Measurements from ENCODE around the gene BRD7. TPM values are rescaled to one million over a fixed set of nuclear protein-coding genes. Genes with fewer than 3 reads are reported as not detected.

Gene BRD7
- total and polyA plus RNA-seq, 2 of the 13 experiments (the other 11 are each of a cell fraction or from before 2014, with no cell fraction given): 82.3 to 149 TPM

DNA sequence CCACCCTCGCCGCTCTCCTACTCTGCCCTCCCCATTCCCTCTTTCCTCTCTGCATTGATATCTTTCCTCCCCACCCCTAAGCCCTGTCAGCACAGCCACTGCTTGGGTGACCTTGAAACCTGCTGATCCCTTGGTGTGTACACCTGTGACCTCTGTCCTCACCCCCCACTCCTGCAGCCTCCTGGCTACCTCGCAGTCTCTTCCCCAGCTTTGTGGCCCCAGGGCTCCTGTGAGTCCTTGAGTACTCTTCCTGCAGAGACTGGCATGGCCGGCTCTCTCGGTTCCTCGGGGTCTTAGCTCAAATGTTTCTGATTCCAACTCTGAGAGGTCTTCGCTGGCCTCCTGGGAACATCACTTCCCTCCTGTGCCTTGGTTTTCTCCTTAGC, 70.7 kb downstream of the BRD7 start (continued):
- TF ChIP-seq ZNF407 (CRISPR knock-in tag; IDR thresholded peaks at IDR 0.05; ENCODE audit: not compliant biosample characterization) (no peak), FOXA3 (CRISPR knock-in tag; IDR thresholded peaks at IDR 0.05) (peak; percentile 84), NR2F2 (IDR thresholded peaks at IDR 0.05; ENCODE audit: borderline replicate concordance, low read depth) (peak; percentile 81; the same call in 1 of the 2 replicates), HNF4G (IDR thresholded peaks at IDR 0.05; ENCODE audit: borderline replicate concordance, low read depth, low read length) (peak; percentile 72), HNF4G (CRISPR knock-in tag; IDR thresholded peaks at IDR 0.05; ENCODE audit: borderline replicate concordance, low read depth) (peak; percentile 68; the same call in 1 of the 2 replicates), GATAD2A (CRISPR knock-in tag; IDR thresholded peaks at IDR 0.05) (peak; percentile 71), DMAP1 (CRISPR knock-in tag; IDR thresholded peaks at IDR 0.05) (peak; percentile 55; the same call in 1 of the 2 replicates), NFIB (CRISPR knock-in tag; IDR thresholded peaks at IDR 0.05; ENCODE audit: borderline replicate concordance) (no peak), TP53 (CRISPR knock-in tag; conservative IDR thresholded peaks at IDR 0.05) (no peak), ZNF331 (CRISPR knock-in tag; IDR thresholded peaks at IDR 0.05) (peak; percentile 46; the same call in 1 of the 2 replicates), FOXC1 (CRISPR knock-in tag; IDR thresholded peaks at IDR 0.05; ENCODE audit: borderline replicate concordance) (peak; percentile 63; the same call in 1 of the 2 replicates), FOXO1 (CRISPR knock-in tag; IDR thresholded peaks at IDR 0.05) (peak; percentile 74; the same call in 1 of the 2 replicates), ZMYM4 (CRISPR knock-in tag; IDR thresholded peaks at IDR 0.05) (peak; percentile 56; the same call in 1 of the 2 replicates)
- TF ChIP-seq, protein P1, sequence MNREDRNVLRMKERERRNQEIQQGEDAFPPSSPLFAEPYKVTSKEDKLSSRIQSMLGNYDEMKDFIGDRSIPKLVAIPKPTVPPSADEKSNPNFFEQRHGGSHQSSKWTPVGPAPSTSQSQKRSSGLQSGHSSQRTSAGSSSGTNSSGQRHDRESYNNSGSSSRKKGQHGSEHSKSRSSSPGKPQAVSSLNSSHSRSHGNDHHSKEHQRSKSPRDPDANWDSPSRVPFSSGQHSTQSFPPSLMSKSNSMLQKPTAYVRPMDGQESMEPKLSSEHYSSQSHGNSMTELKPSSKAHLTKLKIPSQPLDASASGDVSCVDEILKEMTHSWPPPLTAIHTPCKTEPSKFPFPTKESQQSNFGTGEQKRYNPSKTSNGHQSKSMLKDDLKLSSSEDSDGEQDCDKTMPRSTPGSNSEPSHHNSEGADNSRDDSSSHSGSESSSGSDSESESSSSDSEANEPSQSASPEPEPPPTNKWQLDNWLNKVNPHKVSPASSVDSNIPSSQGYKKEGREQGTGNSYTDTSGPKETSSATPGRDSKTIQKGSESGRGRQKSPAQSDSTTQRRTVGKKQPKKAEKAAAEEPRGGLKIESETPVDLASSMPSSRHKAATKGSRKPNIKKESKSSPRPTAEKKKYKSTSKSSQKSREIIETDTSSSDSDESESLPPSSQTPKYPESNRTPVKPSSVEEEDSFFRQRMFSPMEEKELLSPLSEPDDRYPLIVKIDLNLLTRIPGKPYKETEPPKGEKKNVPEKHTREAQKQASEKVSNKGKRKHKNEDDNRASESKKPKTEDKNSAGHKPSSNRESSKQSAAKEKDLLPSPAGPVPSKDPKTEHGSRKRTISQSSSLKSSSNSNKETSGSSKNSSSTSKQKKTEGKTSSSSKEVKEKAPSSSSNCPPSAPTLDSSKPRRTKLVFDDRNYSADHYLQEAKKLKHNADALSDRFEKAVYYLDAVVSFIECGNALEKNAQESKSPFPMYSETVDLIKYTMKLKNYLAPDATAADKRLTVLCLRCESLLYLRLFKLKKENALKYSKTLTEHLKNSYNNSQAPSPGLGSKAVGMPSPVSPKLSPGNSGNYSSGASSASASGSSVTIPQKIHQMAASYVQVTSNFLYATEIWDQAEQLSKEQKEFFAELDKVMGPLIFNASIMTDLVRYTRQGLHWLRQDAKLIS (CRISPR knock-in tag; IDR thresholded peaks at IDR 0.05): no peak
- TF ChIP-seq, protein P2, sequence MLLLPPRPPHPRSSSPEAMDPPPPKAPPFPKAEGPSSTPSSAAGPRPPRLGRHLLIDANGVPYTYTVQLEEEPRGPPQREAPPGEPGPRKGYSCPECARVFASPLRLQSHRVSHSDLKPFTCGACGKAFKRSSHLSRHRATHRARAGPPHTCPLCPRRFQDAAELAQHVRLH (CRISPR knock-in tag; IDR thresholded peaks at IDR 0.05; ENCODE audit: borderline replicate concordance, low read depth): 0 out of 2 replicates have a peak, but pooled peaks have one; percentile 35
- TF ChIP-seq, protein P3, sequence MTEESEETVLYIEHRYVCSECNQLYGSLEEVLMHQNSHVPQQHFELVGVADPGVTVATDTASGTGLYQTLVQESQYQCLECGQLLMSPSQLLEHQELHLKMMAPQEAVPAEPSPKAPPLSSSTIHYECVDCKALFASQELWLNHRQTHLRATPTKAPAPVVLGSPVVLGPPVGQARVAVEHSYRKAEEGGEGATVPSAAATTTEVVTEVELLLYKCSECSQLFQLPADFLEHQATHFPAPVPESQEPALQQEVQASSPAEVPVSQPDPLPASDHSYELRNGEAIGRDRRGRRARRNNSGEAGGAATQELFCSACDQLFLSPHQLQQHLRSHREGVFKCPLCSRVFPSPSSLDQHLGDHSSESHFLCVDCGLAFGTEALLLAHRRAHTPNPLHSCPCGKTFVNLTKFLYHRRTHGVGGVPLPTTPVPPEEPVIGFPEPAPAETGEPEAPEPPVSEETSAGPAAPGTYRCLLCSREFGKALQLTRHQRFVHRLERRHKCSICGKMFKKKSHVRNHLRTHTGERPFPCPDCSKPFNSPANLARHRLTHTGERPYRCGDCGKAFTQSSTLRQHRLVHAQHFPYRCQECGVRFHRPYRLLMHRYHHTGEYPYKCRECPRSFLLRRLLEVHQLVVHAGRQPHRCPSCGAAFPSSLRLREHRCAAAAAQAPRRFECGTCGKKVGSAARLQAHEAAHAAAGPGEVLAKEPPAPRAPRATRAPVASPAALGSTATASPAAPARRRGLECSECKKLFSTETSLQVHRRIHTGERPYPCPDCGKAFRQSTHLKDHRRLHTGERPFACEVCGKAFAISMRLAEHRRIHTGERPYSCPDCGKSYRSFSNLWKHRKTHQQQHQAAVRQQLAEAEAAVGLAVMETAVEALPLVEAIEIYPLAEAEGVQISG (CRISPR knock-in tag; IDR thresholded peaks at IDR 0.05): peak; percentile 46; the same call in 1 of the 2 replicates

All from HepG2 (cell line).